ENCODE data around the gene NANOG.
"Not testable (repeated sequence)": the region's sequence is repeated elsewhere in the genome, so short reads cannot be mapped to it uniquely, and the experiment has no call there.

NANOG gene

GRCh38 chr12:7806319-7806718, 17.1 kb downstream of the NANOG start:
- not testable (repeated sequence) for DNase-seq

- DNase-seq, result peak; percentile 41
Measured at GRCh38 chr12:7806863-7807487, 17.8 kb downstream of the NANOG start.

GRCh38 chr12:7825754-7826153, 36.6 kb downstream of the NANOG start:
- not testable (repeated sequence) for DNase-seq

- DNase-seq, result not testable (repeated sequence)
Measured at GRCh38 chr12:7829737-7830136, 40.5 kb downstream of the NANOG start.

GRCh38 chr12:7832059-7832696, 43.0 kb downstream of the NANOG start:
- no peak for DNase-seq

- DNase-seq, result not testable (repeated sequence)
Measured at GRCh38 chr12:7833201-7833600, 44.0 kb downstream of the NANOG start.

GRCh38 chr12:7833831-7834230, 44.6 kb downstream of the NANOG start:
- no peak for DNase-seq

GRCh38 chr12:7834701-7835100, 45.5 kb downstream of the NANOG start:
- DNase-seq, result no peak

- DNase-seq, result no peak
Measured at GRCh38 chr12:7835116-7835515, 45.9 kb downstream of the NANOG start.

- DNase-seq, result no peak
Measured at GRCh38 chr12:7835766-7836165, 46.6 kb downstream of the NANOG start.

GRCh38 chr12:7837366-7837765, 48.2 kb downstream of the NANOG start:
- no peak for DNase-seq

- DNase-seq, result not testable (repeated sequence)
Measured at GRCh38 chr12:7839226-7839625, 50.0 kb downstream of the NANOG start.

GRCh38 chr12:7839848-7840247, 50.6 kb downstream of the NANOG start:
- not testable (repeated sequence) for DNase-seq

- not testable (repeated sequence) for DNase-seq
Measured at GRCh38 chr12:7842444-7842843, 53.2 kb downstream of the NANOG start.

- DNase-seq, result not testable (repeated sequence)
Measured at GRCh38 chr12:7843149-7843548, 53.9 kb downstream of the NANOG start.

- DNase-seq, result not testable (repeated sequence)
Measured at GRCh38 chr12:7843583-7843982, 54.4 kb downstream of the NANOG start.

- DNase-seq, result no peak
Measured at GRCh38 chr12:7844116-7844515, 54.9 kb downstream of the NANOG start.

GRCh38 chr12:7847226-7848097, 58.3 kb downstream of the NANOG start:
- not testable (repeated sequence) for DNase-seq

- DNase-seq, result not testable (repeated sequence)
Measured at GRCh38 chr12:7848098-7848422, 58.9 kb downstream of the NANOG start.

Measured in stimulated activated naive CD4-positive, alpha-beta T cell treated with Interleukin-2 at 50 U/mL for 16 hours (primary cell).